HG03139 (cell line): ENCODE measurements around the gene CAPZB.
A peak's percentile ranks its signal among the peaks of the same experiment; 100 is the strongest.
"Not testable (repeated sequence)": the region's sequence is repeated elsewhere in the genome, so short reads cannot be mapped to it uniquely, and the experiment has no call there.

ENCODE experiments used
- ATAC-seq: cut with Tn5 transposase; IDR thresholded peaks from one replicate; pipeline ENCODE4 v1.9.1; 2021; ENCODE audit not compliant: unreplicated experiment

The CAPZB gene

DNA sequence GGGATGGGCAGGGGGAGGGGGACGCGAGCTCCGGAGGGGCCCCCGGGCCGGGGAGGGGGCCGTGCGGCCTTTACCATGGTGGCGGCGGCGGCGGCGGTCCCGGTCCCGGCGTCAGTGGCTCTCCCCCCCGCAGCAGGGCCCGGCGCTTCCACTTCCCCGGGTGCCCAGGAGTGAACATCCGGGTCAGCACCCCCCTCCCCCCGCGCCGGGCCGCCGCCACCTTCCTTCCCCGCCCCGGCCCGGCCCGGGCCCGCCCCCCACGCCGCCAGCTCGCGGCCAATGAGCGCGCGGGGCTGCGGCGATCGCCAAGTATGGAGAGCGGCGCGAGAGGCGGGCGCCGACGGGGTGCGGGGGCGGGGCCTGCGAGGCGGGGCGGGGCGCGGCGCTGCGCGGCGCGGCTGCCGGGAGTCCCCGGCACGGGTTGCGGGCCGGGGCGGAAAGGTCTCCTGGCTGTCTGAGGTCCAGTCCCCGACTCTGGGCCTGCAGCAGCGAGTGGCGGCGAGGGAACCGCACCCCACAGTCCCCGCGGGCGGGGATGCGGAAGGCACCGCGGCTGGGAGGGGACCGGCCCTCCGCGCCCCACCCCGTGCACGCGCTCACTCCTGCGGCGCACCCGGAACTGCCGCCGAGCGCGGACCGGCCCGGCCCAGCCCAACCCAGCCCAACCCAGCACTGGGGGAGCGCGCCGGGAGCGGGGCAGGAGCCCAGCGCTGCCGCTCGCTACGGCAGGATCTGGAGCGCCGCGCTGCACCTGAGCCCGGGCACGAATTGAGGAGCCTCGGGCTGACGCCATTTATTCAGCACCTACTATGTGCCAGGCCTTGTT is at the start of gene CAPZB:
TSS of gene CAPZB (minus strand) at position 178 of the 826 bp plus-strand sequence. CDS start at position 77, 101 bp downstream.
- peak; percentile 68 for ATAC-seq

DNA sequence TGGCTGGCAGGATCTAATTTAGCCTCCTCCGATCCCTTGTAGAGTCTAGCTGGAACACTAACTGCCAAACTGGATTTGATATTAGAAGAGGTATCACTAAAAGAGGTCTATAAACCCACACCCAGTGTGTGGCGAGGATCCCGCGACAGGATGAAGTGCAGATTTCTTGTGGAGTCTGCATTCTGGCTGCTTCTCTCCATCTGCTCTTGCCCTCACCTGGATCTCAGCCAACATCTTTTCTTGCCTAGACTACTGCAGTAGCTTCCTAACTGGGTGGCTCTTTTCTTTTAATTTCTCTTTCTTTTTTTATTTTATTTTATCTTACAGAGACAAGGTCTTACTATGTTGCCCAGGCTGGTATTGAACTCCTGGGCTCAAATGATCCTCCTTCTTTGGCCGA is 48.9 kb upstream of the CAPZB start:
- ATAC-seq = no peak

DNA sequence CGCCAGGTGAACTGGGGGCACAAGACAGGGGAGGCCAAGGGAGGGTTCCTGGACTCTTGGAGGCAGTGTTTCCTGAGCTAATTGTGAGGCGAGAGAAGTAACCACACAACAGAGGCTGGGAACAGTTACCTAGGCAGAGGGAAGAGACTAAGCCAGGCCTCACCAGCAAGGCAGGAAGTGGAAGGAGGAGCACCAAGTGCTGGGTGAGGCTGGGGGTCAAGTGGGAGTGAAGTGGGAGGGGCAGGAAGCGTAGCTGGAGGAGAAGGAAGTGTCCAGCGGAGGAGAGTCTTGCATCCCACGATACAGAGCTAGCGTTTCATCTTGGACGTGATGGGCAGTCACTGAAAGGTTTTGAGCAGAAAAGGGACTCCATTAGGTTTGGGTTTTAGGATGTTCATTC is 48.3 kb upstream of the CAPZB start:
- no peak for ATAC-seq

DNA sequence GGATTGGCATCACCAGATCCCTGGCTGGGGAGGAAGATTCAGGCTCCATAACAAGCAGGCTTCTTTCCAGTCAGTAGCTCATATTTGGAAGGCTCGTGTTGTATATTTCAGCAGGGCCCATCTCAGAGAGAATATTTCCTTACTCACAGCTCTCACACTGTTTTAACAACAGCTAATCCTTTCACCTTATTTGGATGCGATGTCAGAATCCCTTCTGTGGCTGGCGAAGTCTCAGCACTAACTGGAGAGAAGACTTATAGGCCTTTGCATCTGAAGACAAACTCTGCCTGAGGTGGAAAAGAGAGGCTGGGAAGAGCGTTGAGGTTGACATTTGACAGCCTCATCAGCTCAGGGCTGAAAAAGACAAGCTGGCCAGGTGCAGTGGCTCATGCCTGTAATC is 47.2 kb upstream of the CAPZB start:
- no peak for ATAC-seq

DNA sequence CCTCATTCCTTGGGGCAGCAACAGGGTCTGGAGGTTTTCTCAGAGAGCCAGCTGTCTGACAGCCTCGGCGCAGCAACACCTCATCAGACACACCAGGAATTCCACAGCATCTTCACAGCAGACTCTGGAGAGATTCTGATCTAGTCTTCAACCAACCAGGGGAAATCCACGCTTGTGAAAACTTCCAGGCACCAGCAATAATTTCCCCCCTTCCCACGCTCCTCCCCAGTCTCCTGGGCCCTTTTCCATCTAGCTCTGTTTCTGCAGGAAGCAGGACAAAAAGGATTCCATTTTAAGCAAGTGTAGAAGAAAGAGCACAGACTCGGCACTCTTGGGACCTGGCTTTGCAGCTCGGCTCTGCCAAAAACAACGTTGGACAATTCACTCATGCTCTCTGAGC is 44.3 kb upstream of the CAPZB start:
- ATAC-seq = no peak

DNA sequence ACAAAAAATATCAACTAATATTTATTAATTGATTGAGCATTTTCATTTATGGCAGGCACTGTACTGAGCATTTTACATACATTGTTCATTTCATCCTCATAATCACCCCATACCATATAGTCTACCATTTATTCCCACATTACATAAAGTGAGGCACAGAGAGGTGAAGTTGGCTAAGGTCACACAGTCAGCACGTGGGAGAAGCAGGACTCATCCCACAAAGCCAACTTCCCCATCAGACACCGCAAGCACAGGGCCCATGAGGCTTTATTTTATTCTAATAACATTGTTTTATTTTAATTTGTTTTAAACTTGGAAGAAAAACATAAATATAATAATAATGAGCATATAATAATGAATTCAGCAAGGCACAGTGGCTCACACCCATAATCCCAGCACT is 43.1 kb upstream of the CAPZB start:
- ATAC-seq = no peak

DNA sequence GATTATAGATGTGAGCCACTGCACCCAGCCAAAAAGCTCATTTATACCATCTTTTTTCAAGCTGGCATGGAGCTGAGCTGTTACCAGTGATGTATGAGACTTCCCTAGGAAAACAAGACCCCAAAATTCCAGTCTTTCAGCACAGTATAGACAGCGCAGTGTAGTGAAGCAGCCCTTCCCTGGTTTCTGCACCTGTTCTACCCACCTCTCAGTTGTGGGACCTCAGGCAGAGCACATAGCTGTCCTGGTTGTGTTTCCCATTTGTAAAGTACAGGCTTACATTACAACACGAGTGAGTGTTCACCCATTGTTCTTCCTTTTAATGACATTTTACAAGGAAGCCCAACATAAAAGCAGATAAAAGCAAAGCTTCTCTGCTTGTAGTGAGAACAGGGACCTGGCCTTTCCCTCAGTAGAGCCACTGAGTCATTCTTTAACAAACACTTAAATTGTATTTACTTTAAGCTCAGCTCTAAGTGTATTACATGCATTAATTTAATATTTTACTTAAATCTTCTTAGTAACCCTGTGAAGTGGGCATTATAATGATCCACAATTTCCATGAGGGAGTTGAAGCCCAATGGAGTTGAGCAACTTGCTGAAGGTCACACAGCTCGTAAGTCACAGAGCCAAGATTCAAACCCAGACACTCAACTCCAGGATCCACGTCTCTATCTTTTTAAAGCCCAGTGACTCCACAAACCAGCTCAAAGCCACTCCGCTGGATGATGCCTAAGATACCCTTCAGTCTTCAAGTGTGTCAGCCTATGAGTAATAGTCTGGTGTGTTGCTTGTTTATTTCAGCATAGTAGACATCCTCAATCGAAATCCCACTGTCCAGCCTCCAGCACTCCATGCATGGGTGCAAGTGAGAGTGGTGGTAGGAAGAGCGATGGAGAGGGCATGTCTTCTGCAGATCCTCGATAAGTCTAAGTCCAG is 40.5 kb upstream of the CAPZB start:
- ATAC-seq = no peak

DNA sequence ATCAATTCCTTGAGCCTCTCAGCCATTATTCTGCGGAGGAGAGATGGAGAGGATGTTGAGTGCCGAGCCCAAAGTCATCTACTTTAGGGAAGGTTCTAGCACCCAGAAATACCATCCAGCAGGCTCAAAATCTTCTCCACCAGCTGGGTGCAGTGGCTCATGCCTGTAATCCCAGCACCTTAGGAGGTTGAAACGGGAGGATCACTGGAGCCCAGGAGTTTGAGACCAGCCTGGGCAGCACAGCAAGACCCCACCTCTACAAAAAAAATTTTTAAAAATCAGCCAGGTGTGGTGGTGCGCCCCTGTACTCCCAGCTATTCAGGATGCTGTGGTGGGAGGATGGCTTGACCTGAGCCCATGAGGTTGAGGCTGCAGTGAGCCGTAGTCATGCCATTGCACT is 39.5 kb upstream of the CAPZB start:
- ATAC-seq = no peak

DNA sequence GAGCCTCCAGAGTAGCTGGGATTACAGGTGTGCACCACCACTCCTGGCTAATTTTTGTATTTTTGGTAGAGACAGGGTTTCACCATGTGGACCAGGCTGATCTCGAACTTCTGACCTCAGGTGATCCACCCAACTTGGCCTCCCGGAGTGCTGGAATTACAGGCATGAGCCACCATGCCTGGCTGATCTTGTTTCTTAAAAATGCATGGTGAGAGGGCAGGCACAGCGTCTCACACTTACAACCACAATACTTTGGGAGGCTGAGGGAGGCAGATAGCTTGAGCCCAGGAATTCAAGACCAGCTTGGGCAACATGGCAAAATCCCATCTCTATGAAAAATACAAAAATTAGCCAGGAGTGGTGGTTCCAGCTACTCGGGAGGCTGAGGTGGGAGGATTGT is 37.2 kb upstream of the CAPZB start:
- not testable (repeated sequence) for ATAC-seq

DNA sequence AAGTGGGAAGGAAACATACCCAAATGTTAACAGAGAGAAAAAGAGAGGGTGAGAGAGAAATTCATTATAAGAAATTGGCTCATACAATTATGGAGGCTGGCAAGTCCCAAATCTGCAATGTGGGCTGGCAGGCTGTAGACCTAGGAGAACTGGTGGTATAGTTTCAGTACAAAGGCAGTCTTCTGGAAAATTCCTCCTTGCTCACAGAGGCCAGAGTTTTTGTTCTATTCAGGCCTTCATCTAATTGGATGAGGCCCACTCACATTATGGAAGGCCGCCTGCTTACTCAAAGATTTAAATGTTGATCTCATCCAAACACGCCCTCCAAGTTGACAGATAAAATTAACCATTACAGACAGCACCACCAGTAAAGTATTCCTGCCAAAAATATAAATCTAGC is 36.1 kb upstream of the CAPZB start:
- ATAC-seq = no peak

DNA sequence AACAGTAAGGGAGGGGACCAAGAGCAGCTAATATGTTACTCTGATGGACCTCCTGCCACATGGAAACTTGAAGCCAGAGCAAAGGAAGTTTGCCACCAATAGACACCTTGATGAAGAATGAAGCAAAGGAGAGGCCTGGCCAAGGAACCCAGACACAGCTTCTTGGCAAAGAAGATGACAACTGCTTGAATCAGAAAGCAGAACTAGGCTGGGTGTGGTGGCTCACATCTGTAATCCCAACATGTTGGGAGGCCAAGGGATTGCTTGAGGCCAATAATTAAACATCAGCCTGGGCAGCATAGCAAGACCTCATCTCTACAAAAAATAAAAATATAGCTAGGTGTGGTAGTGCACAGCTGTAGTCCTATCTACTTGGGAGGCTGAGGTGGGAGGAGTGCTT is 31.7 kb upstream of the CAPZB start:
- no peak for ATAC-seq

DNA sequence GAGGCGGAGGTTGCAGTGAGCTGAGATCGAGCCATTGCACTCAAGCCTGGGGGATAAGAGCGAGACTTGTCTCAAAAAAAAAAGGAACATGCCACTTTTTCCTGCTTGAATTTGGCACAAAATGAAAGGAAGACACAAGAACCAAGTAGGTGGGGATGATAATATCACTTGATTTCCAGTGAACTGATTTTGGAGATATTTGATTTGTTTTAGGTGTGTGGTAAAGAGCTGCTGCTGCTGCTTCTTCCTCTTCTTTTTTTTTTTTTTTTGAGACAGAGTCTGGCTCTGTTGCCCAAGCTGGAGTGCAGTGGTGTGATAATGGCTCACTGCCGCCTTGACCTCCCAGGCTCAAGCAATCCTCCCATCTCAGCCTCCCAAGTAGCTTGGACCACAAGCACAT is 29.9 kb upstream of the CAPZB start:
- ATAC-seq = no peak

DNA sequence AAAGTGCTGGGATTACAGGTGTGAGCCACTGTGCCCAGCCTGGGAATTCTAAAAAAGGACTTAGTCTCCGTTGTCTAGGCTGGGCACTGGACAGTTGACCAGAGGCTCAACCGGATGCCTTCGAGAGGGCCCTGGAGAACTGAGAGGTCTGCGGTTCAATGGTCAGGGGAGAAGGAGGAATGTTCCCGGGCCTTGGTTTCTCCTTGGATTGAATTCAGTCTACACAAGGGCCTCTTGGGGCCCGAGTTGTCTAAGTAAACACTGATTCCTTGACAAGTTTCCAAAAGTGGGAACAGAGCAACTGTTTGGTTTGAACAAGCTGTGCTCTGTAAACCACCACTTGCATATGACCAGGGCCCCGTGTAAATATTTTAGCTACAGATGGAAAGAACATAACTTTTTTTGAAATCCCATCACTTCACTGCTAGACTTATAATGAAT is 29.1 kb upstream of the CAPZB start:
- no peak for ATAC-seq

DNA sequence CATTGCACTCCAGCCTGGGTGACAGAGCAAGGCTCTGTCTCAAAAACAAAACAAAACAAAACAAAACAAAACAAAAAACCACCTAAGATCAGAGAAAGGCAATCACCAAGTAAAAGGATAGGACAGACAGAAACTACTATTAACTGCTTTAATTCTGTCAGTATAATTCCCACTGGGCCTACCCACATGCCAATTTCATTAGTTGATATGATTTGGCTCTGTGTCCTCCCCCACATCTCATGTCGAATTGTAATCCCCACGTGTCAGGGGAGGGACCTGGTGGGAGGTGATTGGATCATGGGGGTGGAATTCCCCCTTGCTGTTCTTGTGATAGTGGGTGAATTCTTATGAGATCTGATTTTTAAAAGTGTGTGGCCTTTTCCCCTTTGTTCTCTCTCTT is 27.2 kb upstream of the CAPZB start:
- no peak for ATAC-seq

DNA sequence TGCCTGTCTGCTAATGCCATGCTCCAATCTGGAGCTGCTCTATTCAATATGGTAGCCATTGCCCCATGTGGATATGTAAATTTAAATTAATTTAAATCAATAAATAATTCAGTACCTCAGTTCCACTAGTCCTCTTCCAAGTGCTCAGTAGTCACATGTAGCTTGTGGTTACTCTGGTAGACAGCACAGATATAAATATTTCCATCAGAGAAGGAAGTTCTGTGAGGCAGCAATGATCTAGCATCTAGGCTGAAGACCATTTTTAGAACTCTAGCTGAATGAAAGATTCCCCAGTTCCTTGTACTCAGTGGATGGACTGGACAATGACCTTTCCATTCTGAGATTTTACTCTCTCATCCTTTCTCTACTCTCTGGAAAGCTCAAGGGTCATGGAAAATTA is 25.8 kb upstream of the CAPZB start:
- ATAC-seq = no peak

DNA sequence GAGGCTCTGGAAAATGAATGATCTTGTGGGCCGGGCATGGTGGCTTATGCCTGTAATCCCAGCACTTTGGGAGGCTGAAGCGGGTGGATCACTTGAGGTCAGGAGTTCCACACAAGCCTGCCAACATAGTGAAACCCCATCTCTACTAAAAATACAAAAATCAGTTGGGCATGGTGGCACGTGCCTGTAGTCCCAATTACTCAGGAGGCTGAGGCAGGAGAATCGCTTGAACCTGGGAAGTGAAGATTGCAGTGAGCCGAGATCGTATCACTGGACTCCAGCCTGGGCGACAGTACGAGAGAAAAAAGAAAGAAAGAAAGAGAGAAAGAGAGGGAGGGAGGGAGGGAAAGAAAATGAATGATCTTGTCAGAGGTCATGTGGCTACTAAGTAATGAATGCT is 24.3 kb upstream of the CAPZB start:
- ATAC-seq = not testable (repeated sequence)

DNA sequence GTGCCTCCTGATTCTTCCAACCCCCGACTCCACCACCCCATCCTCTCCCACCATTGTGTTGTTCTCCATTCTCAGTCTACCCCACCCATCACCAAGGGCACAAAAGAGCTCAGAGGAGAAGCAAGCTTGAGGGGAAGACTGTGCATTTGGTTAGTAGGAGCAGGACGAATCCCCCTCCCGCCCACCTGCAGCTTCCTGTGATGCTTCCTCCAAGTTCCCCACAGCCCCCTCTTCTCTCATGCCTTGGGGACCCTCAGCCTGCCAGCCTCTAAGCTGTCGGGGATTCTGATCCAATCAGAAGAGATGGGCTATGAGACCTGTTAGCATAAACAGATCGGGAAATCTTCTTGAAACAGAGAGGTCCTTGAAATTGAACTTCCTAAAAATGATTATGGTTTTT is 22.2 kb upstream of the CAPZB start:
- ATAC-seq = no peak

DNA sequence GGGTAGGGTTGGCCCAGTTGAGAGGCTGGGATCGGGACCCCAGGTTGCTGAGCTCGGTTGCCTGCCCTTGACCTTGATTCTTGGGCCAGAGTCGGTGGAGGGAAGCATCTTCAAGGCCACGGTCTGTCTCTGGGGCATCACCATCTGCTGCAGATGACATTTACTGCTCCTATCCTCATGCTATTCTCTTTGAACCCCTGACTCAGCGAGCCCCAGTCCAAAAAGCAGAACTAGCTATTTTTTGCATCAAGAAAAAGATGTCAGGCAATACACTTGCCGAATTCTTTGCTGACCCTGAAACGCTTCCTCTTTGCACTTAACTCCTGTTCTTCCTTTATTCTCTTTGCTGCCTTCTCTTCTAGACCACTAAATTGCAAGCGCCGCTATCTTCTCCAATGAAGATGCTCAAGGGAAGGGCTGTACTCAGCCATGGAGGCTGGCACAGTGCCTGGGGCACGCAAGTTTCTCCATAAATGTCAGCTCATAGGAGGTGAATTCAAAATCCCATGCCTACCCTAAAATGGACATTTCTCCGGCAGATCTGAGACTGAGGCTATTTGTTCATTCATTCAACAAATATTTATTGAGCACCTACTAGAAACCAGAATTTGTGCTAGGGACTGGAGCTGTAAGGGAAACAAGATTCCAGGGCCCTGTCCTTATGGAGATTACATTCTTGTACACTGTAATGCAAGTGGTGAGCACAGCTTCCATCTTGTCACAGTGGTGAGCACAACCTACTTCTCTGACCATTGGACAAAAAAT is 20.5 kb upstream of the CAPZB start:
- ATAC-seq = no peak

DNA sequence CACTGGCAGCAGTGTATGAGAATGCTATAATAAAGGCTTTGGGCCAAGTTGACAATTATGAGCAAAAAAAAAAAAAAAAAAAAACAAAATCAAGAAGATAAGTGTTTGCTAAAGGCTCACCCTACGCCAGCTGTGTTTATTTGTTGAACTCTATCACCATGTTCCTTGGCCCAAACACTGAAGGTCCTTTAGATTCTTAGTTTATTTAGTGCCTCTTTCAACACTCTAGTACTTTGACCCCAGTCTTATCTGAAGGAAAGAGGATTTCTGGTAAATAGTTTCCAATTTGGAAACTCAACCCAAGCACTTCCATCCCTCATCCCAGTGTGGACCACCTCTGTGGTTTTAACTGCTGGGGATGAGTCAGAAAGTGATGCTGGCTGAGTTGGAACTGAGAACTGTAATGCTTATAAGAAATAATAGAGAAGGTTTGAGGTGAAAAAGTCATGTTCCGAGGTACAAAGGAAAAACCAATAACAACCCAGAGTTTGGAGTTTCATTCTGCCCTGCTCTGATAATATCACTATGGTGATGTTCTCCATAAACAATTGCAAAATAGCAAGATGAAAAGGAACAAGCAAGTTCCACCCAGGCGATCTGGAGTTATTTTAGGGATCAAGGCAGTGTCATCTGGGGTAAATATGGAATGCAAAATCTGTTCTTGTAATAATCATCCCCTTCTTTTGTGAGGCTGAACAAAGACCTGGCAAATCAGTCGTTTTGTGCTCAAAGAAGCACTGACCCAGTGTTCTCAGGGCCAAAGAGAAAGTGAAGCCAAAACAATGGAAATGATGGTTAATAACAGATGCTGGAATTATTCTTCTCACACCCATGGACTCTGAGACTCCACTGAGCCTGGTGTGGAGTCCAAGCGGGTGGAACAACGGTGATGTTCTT is 19.7 kb upstream of the CAPZB start:
- ATAC-seq = no peak

DNA sequence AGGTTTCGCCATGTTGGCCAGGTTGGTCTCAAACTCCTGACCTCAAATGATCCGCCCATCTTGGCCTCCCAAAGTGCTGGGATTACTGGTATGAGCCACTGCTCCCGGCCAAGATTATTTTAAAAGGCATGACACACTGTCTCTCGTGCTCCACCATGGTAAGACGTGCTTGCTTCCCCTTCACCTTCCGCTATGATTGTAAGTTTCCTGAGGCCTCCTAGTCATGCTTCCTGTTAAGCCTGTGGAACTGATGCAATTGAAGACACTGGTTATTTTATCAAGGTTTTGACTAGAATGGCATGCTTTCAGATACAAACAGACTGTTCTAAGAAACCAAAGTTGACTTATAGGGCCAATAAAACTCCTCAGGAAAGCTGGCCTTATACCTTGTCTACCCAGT is 16.9 kb upstream of the CAPZB start:
- not testable (repeated sequence) for ATAC-seq
